Amygdala (tissue), 56 donors: ENCODE results near the gene NYAP2.
A peak's percentile ranks its signal among the peaks of the same experiment; 100 is the strongest.

Source experiments
- DNase-seq, 56 donors: peaks; one replicate each; lab custom pipeline; 2025; lab: John Stamatoyannopoulos, UW

NYAP2 gene

GRCh38 chr2:225534697-225535096 lies 135.2 kb downstream of the NYAP2 start:
- DNase-seq, result no peak

GRCh38 chr2:225536036-225536435 lies 136.5 kb downstream of the NYAP2 start:
- DNase-seq, result no peak

DNA sequence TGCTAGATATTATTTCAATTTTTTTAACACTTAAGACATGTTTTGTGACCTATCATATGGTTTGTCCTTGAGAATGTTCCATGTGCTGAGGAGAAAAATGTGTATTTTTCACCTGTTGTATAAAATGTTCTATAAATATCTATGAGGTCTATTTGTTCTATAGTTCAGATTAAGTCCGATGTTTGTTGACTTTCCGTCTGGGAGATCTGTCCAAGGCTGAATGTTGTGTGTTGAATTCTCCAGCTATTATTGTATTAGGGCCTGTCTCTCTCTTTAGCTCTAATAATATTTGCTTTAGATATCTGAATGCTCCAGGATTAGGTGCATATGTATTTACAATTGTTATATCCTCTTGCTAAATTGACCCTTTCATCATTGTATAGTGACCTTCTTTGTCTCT lies 144.1 kb downstream of the NYAP2 start:
- no peak for DNase-seq

- DNase-seq, result no peak
Measured at GRCh38 chr2:225556461-225556860, 157.0 kb downstream of the NYAP2 start.

- DNase-seq, result no peak
Measured at GRCh38 chr2:225558399-225559071, 159.0 kb downstream of the NYAP2 start.

DNA sequence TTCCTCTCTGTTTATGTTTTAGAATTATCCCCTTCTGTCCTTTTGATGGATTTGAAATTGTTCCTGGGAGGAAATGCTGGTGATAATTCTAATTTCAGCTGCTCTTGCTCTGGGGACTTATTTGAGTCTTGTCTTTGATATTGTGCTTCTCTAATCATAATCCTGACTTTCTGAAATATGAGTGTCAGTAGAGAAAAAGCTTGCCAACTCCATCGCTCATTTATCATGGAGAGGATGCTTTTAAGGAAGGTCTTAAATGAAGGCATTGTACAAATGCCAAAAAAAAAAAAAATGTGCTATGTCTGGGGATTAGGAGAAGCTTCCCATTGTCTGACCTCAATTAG lies 159.5 kb downstream of the NYAP2 start:
- no peak for DNase-seq

GRCh38 chr2:225566798-225567197 lies 167.3 kb downstream of the NYAP2 start:
- DNase-seq, result no peak

DNA sequence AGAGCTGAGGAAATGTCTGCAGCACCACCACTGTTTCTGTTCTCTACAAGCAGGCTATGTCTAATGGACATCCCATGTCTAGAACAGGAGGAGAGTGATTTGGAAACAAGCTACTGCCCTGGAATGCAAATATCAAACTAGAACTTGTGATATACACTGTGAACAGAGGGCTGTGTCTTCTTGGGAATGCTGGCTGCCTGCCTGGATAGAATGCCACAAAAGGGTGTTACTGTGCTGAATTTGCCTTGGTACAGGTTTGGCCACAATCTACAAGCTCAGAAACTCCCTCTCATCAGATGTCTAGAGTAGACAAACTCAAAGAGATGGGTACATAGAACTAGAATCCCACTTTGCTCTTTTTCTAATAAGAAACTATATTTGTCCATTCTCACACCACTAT lies 170.5 kb downstream of the NYAP2 start:
- peak in 1 of 56 donors; percentile 4 for DNase-seq

DNA sequence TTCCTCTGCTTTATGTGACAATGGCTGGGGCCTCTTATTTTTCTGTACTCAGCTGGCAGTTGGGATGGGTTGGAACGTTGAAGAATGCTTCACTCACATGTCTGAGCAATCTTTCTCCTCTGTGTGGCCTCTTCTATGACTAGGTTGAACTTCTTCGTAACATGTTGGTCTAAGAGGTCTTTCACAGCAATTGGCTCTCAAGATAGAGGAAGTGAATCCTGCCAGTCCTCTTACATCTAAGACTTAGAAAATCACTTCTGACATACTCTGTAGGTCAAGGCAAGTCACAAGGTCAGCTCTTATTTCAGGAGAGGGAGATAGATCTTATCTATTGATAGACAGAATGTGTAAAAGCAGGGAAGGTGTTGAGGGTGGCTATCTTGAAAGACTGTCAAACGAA lies 174.1 kb downstream of the NYAP2 start:
- DNase-seq, result no peak

DNA sequence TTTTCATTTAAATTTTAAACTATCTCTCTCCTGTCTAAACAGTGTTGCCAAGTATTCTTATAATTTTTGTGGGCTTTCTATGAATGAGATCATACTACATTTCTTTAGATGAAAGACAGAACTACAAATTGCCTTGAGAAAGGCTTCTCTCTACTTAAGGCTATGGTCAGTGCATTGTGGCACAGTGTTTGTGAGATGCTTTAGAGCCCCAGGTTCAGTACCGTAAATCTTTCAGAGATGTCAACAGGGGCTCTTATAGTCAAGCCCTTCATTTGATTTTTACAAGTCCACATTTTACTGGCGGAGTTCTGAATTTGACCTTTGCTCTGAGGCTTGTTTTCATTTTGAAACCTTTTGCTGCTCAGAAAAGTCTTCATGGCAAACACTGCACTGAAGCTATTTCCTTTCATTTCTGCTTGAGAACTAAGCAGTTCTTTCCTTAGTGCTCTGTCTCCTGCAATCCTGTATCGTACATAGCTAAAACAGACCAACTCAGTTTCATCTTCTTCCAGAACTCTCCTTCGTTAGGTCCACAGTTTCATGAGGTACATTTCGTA lies 175.2 kb downstream of the NYAP2 start:
- DNase-seq, result no peak

DNA sequence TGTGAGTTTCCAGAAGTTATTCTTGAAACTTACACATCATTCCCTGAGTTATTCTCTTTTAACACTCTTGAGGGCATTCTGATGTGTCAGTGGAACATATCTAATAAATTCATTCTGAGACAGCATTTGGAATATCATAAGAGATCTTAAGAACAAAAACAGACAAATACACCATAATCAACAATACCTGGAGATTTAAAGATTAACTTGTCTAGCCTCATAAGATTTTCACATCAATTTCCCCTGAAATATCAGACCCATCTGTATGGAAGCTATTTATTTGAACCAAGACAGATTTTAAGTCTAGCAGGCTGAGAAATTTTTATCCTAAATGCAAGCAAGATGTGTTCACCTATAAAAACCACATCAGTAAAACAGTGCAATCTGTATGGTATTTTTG lies 181.6 kb downstream of the NYAP2 start:
- no peak for DNase-seq

DNA sequence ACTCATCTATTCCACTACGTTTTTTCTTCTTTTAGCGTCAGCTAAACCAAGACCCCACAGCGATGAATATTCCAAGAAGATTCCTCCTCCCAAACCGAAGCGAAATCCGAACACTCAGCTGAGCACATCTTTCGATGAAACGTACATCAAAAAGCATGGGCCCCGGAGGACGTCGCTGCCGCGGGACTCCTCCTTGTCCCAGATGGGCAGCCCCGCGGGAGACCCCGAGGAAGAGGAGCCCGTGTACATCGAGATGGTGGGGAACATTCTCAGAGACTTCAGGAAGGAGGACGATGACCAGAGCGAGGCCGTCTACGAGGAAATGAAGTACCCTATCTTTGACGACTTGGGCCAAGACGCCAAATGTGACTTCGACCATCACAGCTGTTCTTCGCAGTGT lies 182.4 kb downstream of the NYAP2 start:
- no peak for DNase-seq

GRCh38 chr2:225582355-225583116 lies 183.0 kb downstream of the NYAP2 start:
- DNase-seq, result no peak

DNA sequence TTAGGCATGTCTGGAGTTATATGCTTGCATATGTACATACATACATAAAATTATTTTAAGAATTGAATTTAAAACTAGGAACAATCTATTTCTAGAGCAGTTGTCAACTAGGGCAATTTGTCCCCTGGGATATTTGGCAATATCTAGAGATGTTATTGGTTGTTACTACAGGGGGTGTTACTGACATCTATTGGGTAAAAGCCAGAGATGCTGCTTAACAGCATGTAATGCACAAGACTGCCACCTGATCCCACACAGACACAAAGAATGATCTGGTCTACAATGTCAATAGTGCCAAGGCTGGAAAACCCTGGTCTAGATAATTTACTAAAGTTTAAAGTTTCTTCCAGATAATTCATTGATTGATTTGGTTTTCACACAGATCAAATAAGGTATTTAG lies 185.3 kb downstream of the NYAP2 start:
- no peak for DNase-seq

DNA sequence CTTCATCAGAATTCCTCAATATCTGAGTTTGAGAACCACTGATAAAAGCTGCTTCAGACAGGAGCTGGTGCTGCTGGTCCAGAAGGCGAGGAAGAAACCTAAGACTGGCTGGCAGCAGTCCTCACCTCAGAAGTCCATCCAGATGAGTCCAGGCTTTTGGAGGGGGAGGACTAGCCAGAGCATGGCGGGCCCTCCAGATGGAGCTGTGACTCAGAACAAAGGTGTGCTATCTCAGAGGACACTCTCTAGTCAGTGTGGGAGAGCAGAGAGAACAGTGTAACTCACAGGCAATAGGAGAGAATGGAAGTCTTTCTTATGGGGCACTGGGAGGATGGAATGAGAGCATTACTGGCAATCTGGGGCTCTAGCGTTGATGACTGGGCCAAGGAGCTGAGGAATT lies 191.4 kb downstream of the NYAP2 start:
- no peak for DNase-seq

GRCh38 chr2:225597911-225598310 lies 198.4 kb downstream of the NYAP2 start:
- no peak for DNase-seq

DNA sequence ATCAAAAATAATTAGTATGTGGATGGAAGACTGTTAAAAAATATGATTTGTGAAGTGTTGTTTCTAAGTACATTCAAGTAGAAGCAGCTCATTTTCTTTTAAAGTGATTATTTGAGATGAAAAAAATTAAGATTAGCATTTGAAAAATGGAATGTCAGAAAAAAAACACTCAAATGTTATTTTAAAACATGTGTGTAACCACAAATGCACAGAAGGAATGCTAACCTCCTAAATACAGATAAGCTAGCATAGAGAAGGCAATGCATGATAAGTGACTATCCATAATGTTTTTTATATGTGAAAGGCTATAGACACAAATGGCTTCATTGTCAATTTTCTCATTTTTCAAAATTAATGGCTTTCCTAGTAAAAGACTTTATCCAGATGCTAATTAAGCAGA lies 198.9 kb downstream of the NYAP2 start:
- DNase-seq, result no peak

GRCh38 chr2:225598897-225599296 lies 199.4 kb downstream of the NYAP2 start:
- DNase-seq, result no peak

DNA sequence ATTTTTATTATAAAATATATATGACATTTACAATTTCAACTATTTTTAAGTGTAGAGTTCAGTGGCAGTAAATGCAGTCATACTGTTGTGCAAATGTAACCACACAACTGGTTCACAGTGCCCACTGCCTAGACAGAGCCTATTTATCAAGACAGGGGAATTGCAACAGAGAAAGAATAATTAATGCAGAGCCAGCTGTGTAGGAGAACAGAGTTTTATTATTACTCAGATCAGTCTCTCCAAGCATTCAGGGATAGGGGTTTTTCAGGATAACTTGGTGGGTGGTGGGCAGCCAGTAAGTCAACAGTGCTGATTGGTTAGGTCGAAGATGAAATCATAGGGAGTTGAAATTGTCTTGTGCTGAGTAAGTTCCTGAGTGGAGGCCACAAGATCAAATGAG lies 200.3 kb downstream of the NYAP2 start:
- no peak for DNase-seq

GRCh38 chr2:225600444-225600843 lies 200.9 kb downstream of the NYAP2 start:
- no peak for DNase-seq

DNA sequence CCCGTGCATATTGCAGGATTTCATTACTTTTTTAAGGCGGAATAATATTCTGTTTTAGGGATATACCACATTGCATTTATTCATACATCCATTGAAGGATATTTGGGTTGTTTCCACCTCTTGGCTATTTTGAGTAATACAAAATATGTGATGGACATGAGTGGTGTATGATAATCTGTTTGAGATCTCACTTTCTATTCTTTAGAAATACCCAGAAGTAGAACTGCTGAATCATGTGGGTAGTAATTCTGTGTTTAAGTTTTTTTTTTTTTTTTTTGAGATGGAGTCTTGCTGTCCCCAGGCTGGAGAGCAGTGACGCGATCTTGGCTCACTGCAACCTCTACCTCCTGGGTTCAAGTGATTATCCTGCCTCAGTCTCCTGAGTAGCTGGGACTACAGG lies 201.4 kb downstream of the NYAP2 start:
- no peak for DNase-seq

DNA sequence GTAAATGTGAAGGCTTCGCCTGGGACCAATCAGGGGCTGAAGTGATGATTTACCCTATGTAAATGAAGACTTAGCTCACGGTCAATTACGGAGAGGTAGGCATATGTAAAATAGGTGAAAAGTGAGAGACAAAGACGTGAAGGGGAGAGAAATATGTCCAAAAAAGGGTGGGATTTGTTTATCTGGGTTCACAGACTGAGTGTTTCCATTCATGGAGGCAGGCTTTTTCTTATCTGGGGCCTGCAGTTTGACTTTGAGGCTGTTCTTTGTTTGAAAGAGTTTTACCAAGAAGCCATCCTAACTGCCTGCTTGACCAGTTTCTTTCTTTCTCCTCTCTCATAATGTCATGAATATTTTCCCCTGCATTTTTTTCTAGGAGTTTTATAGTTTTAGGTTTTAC lies 202.7 kb downstream of the NYAP2 start:
- no peak for DNase-seq
